HEK293 (cell line): ENCODE results near the gene WARS2.

Experiments
- CTCF ChIA-PET: fragments of 350-600 bp; formaldehyde crosslinking; extraction: SDS; loops from one replicate; lab custom pipeline; 2021; ENCODE audit warnings: antibody characterized with exemption; lab: Yijun Ruan, JAX
- POLR2A ChIA-PET: fragments of 300-600 bp; formaldehyde crosslinking; extraction: SDS; loops from one replicate; lab custom pipeline; 2020; ENCODE audit warnings: antibody characterized with exemption, inconsistent platforms; lab: Yijun Ruan, JAX
- H3K27ac ChIP-seq: fragments of 200-500 bp; sonication (Bioruptor generic); 2 replicates; pipeline ENCODE4 v1.5.1; 2014; ENCODE audit warnings: low read depth, low read length, control low read depth, inconsistent platforms; ENCODE audit errors: extremely low read depth
- H3K36me3 ChIP-seq, 2 experiments: fragments of 200-500 bp in 1 of 2; sonication (Bioruptor generic) in 1 of 2; 1 replicate in 1 of 2; 2 replicates in 1 of 2; pipeline ENCODE4 v1.5.1; 2014 to 2017; ENCODE audit warnings: inconsistent platforms in 2 of 2, low read length in 2 of 2; ENCODE audit not compliant: control insufficient read depth in 2 of 2, insufficient read depth in 1 of 2
- H3K4me1 ChIP-seq: fragments of 200-500 bp; sonication (Bioruptor generic); 2 replicates; pipeline ENCODE4 v1.5.1; 2014; ENCODE audit warnings: mild to moderate bottlenecking, low read length, inconsistent platforms; ENCODE audit not compliant: control insufficient read depth, insufficient read depth
- H3K4me3 ChIP-seq: 2 replicates; pipeline ENCODE4 v1.5.1; 2011; ENCODE audit warnings: low read depth, mild to moderate bottlenecking, control low read depth, low read length, moderate library complexity
- H3K9me3 ChIP-seq: fragments of 200-500 bp; sonication (Bioruptor generic); 2 replicates; pipeline ENCODE4 v1.5.1; 2014; ENCODE audit warnings: low read depth, low read length, inconsistent platforms; ENCODE audit not compliant: control insufficient read depth, insufficient read depth
- HOXC10 ChIP-seq: sonication (generic); formaldehyde crosslinking; IDR thresholded peaks from 2 replicates; pipeline ENCODE4 v1.8.1; 2023; ENCODE audit warnings: mild to moderate bottlenecking, missing genetic modification reagents
- KLF16 ChIP-seq: fragments of 450-650 bp; formaldehyde crosslinking; IDR thresholded peaks from 2 replicates; pipeline ENCODE4 v1.5.1; 2017; ENCODE audit warnings: missing biosample characterization, missing genetic modification characterization
- KLF8 ChIP-seq: fragments of 450-650 bp; formaldehyde crosslinking; IDR thresholded peaks from 2 replicates; pipeline ENCODE4 v1.5.1; 2016; ENCODE audit warnings: missing biosample characterization, missing genetic modification characterization
- MZF1 ChIP-seq: fragments of 450-650 bp; formaldehyde crosslinking; IDR thresholded peaks from 2 replicates; pipeline ENCODE4 v1.5.1; 2017; ENCODE audit warnings: missing biosample characterization, missing genetic modification characterization, borderline replicate concordance
- REPIN1 ChIP-seq: fragments of 450-650 bp; formaldehyde crosslinking; IDR thresholded peaks from 2 replicates; pipeline ENCODE4 v1.5.1; 2017; ENCODE audit warnings: missing biosample characterization, missing genetic modification characterization, low read depth
- ZBTB10 ChIP-seq: fragments of 450-650 bp; formaldehyde crosslinking; IDR thresholded peaks from 2 replicates; pipeline ENCODE4 v1.5.1; 2016; ENCODE audit warnings: missing biosample characterization, missing genetic modification characterization
- ZBTB49 ChIP-seq: fragments of 450-650 bp; formaldehyde crosslinking; IDR thresholded peaks from 2 replicates; pipeline ENCODE4 v1.5.1; 2016; ENCODE audit warnings: missing biosample characterization, missing genetic modification characterization, low read depth
- ZNF121 ChIP-seq: fragments of 450-650 bp; formaldehyde crosslinking; IDR thresholded peaks from 2 replicates; pipeline ENCODE4 v1.5.1; 2016; ENCODE audit warnings: missing biosample characterization, missing genetic modification characterization
- ZNF132 ChIP-seq: fragments of 450-650 bp; formaldehyde crosslinking; IDR thresholded peaks from 2 replicates; pipeline ENCODE4 v1.5.1; 2017; ENCODE audit warnings: missing biosample characterization, missing genetic modification characterization, borderline replicate concordance
- ZNF138 ChIP-seq: fragments of 450-650 bp; formaldehyde crosslinking; IDR thresholded peaks from 2 replicates; pipeline ENCODE4 v1.5.1; 2016; ENCODE audit warnings: missing biosample characterization, missing genetic modification characterization, borderline replicate concordance
- ZNF140 ChIP-seq: fragments of 450-650 bp; formaldehyde crosslinking; IDR thresholded peaks from 2 replicates; pipeline ENCODE4 v1.5.1; 2016; ENCODE audit warnings: missing biosample characterization, missing genetic modification characterization
- ZNF18 ChIP-seq: fragments of 450-650 bp; formaldehyde crosslinking; IDR thresholded peaks from 2 replicates; pipeline ENCODE4 v1.5.1; 2016; ENCODE audit warnings: missing biosample characterization, missing genetic modification characterization
- ZNF202 ChIP-seq: fragments of 450-650 bp; formaldehyde crosslinking; IDR thresholded peaks from 2 replicates; pipeline ENCODE4 v1.5.1; 2016; ENCODE audit warnings: missing biosample characterization, missing genetic modification characterization, borderline replicate concordance
- ZNF350 ChIP-seq: fragments of 450-650 bp; formaldehyde crosslinking; IDR thresholded peaks from 2 replicates; pipeline ENCODE4 v1.5.0; 2017; ENCODE audit warnings: missing biosample characterization, mild to moderate bottlenecking, missing genetic modification characterization
- ZNF366 ChIP-seq: fragments of 450-650 bp; formaldehyde crosslinking; conservative IDR thresholded peaks from 2 replicates; pipeline ENCODE4 v1.5.1; 2016; ENCODE audit warnings: missing biosample characterization, missing genetic modification characterization
- ZNF37A ChIP-seq: fragments of 450-650 bp; IDR thresholded peaks from 2 replicates; pipeline ENCODE4 v1.5.1; 2018; ENCODE audit warnings: missing biosample characterization, missing genetic modification characterization
- ZNF423 ChIP-seq: fragments of 450-650 bp; formaldehyde crosslinking; IDR thresholded peaks from 2 replicates; pipeline ENCODE4 v1.5.1; 2016; ENCODE audit warnings: missing biosample characterization, missing genetic modification characterization
- ZNF473 ChIP-seq: fragments of 450-650 bp; formaldehyde crosslinking; IDR thresholded peaks from 2 replicates; pipeline ENCODE4 v1.5.1; 2017; ENCODE audit warnings: missing biosample characterization, missing genetic modification characterization
- ZNF530 ChIP-seq: fragments of 450-650 bp; formaldehyde crosslinking; IDR thresholded peaks from 2 replicates; pipeline ENCODE4 v1.5.1; 2016; ENCODE audit warnings: low read depth, missing biosample characterization, missing genetic modification characterization
- ZNF549 ChIP-seq: fragments of 450-650 bp; IDR thresholded peaks from 2 replicates; pipeline ENCODE4 v1.5.1; 2018; ENCODE audit warnings: missing biosample characterization, missing genetic modification characterization, mild to moderate bottlenecking, inconsistent platforms, moderate library complexity
- ZNF658 ChIP-seq: fragments of 450-650 bp; formaldehyde crosslinking; IDR thresholded peaks from 2 replicates; pipeline ENCODE4; 2016; ENCODE audit warnings: missing biosample characterization, missing genetic modification characterization
- ZNF701 ChIP-seq: fragments of 450-650 bp; formaldehyde crosslinking; IDR thresholded peaks from 2 replicates; pipeline ENCODE4 v1.5.1; 2016; ENCODE audit warnings: missing biosample characterization, missing genetic modification characterization
- ZNF707 ChIP-seq: fragments of 450-650 bp; formaldehyde crosslinking; IDR thresholded peaks from 2 replicates; pipeline ENCODE4 v1.5.1; 2016; ENCODE audit warnings: missing biosample characterization, missing genetic modification characterization
- ZSCAN5A ChIP-seq: fragments of 450-650 bp; formaldehyde crosslinking; IDR thresholded peaks from 2 replicates; pipeline ENCODE4 v1.5.1; 2016; ENCODE audit warnings: missing biosample characterization, missing genetic modification characterization

Gene WARS2

GRCh38 chr1:118983558-118984041 lies 156.9 kb downstream of the WARS2 start:
- POLR2A ChIA-PET, result no interaction called here

GRCh38 chr1:118982821-118983557 lies 157.5 kb downstream of the WARS2 start:
- H3K36me3 ChIP-seq, result no peaks in the 10 kb centered on the region
- H3K4me3 ChIP-seq, result no peak overlapping the region
- H3K4me1 ChIP-seq, result no peaks in the 10 kb centered on the region
- H3K27ac ChIP-seq, result no peak overlapping the region
- TF ChIP-seq ZNF366 (tag by site-specific recombination), result no peak
- TF ChIP-seq ZSCAN5A (tag by site-specific recombination), result no peak
- no peak for TF ChIP-seq ZNF423 (tag by site-specific recombination)
- TF ChIP-seq HOXC10 (CRISPR knock-in tag), result no peak
- TF ChIP-seq ZBTB49 (tag by site-specific recombination), result no peak
- TF ChIP-seq ZNF549 (tag by site-specific recombination), result no peak
- TF ChIP-seq ZNF138 (tag by site-specific recombination), result no peak
- no peak for TF ChIP-seq REPIN1 (tag by site-specific recombination)
- no peak for TF ChIP-seq ZNF121 (tag by site-specific recombination)
- ChIA-PET POLR2A (no interaction called here), CTCF (no interaction called here)
- no peaks in the 10 kb centered on the region for H3K9me3 ChIP-seq

More at GRCh38 chr1:118983558-118984041, 156.9 kb downstream of the WARS2 start:
- no peak for TF ChIP-seq ZNF473
- TF ChIP-seq ZNF132, result no peak
- no peak for TF ChIP-seq ZNF202
- no peak for TF ChIP-seq KLF16
- TF ChIP-seq ZNF18, result no peak
- TF ChIP-seq ZNF350 (tag by site-specific recombination), result no peak
- TF ChIP-seq ZNF658 (tag by site-specific recombination), result no peak
- TF ChIP-seq ZNF701 (tag by site-specific recombination), result no peak
- TF ChIP-seq ZBTB10 (tag by site-specific recombination), result no peak
- no peak for TF ChIP-seq KLF8 (tag by site-specific recombination)
- no peak for TF ChIP-seq MZF1 (tag by site-specific recombination)
- TF ChIP-seq ZNF707 (tag by site-specific recombination), result no peak
- no peak for TF ChIP-seq ZNF37A (tag by site-specific recombination)
- TF ChIP-seq ZNF140 (tag by site-specific recombination), result no peak
- no peak for TF ChIP-seq ZNF530 (tag by site-specific recombination)
- CTCF ChIA-PET, result no interaction called here
- Histone ChIP-seq H3K36me3 (no peaks in the 10 kb centered on the region), H3K4me1 (no peaks in the 10 kb centered on the region), H3K4me3 (no peak overlapping the region), H3K27ac (no peak overlapping the region), H3K9me3 (no peaks in the 10 kb centered on the region)
